K562 (cell line): ENCODE data around the gene TMEM14C. TPM values are rescaled to one million over a fixed set of nuclear protein-coding genes. Genes with fewer than 3 reads are reported as not detected.

Experiments
- CBFB ChIP-seq: sonication (generic); formaldehyde crosslinking; IDR thresholded peaks from 2 replicates; pipeline ENCODE4 v1.4.0; 2020; ENCODE audit warnings: mild to moderate bottlenecking, missing genetic modification reagents
- CREB1 ChIP-seq, 2 experiments: sonication (generic) in 1 of 2; formaldehyde crosslinking in 1 of 2; IDR thresholded peaks; 2 replicates each; pipeline versions ENCODE4 v1.6.1 to v1.8.0; 2012 to 2022; ENCODE audit warnings: inconsistent platforms in 1 of 2, mild to moderate bottlenecking in 1 of 2, missing genetic modification reagents in 1 of 2, moderate library complexity in 1 of 2
- CSDE1 ChIP-seq, 2 experiments: fragments of 450-650 bp; IDR thresholded peaks; 2 replicates each; pipeline ENCODE4 v1.6.1; 2016; ENCODE audit warnings: mild to moderate bottlenecking in 1 of 2
- FOXA1 ChIP-seq: fragments of 450-650 bp; IDR thresholded peaks from 2 replicates; pipeline ENCODE4 v1.6.1; 2016; ENCODE audit warnings: mild to moderate bottlenecking, borderline replicate concordance
- HMGN3 ChIP-seq: IDR thresholded peaks from 2 replicates; pipeline ENCODE4 v1.6.1; 2011; ENCODE audit warnings: borderline replicate concordance, low read depth, mild to moderate bottlenecking, mixed read lengths, low read length; ENCODE audit not compliant: insufficient read length; ENCODE audit errors: extremely low read depth
- KLF16 ChIP-seq: IDR thresholded peaks from 2 replicates; pipeline ENCODE4 v1.6.1; 2016; ENCODE audit warnings: antibody characterized with exemption
- MED1 ChIP-seq: sonication (generic); formaldehyde crosslinking; IDR thresholded peaks from 2 replicates; pipeline ENCODE4 v1.8.1; 2023; ENCODE audit warnings: missing genetic modification reagents, borderline replicate concordance
- SAFB ChIP-seq: fragments of 200-400 bp; formaldehyde crosslinking; IDR thresholded peaks from 2 replicates; pipeline ENCODE4 v1.6.1; 2017; ENCODE audit warnings: low read depth, low read length, borderline replicate concordance
- ZKSCAN3 ChIP-seq: fragments of 250-450 bp; sonication (Bioruptor Pico); IDR thresholded peaks from 2 replicates; pipeline ENCODE4 v1.4.0; 2020
- ZNF165 ChIP-seq: fragments of 250-450 bp; sonication (Bioruptor Pico); IDR thresholded peaks from 2 replicates; pipeline ENCODE4 v1.4.0; 2020; ENCODE audit warnings: borderline replicate concordance
- ZNF431 ChIP-seq: sonication (generic); formaldehyde crosslinking; IDR thresholded peaks from 2 replicates; pipeline ENCODE4 v1.8.0; 2022; ENCODE audit warnings: mild to moderate bottlenecking, missing genetic modification reagents
- ZNF79 ChIP-seq: fragments of 250-450 bp; sonication (Bioruptor Pico); IDR thresholded peaks from 2 replicates; pipeline ENCODE4 v1.4.0; 2020; ENCODE audit warnings: low read depth, mild to moderate bottlenecking, moderate library complexity
- polyA plus RNA-seq, 8 experiments: library from polyadenylated mRNA; depleted of rRNA in 4 of 8; stranded (reverse) in 5 of 8; unstranded in 3 of 8; fragments of >200 nt; fragmentation: Nextera tagmentation in 2 of 8; fragmentation: Illumina TruSeq in 1 of 8; extraction: Ambion mirVana in 2 of 8; extraction: Trizol in 1 of 8; gene quantifications; 2 replicates each; pipeline versions ENCODE4 v1.2.1 to v1.2.3, GENCODE V29; 2011 to 2014; ENCODE audit warnings: inconsistent platforms in 1 of 8, missing spikeins in 1 of 8
- total RNA-seq, 7 experiments: library from RNA; depleted of rRNA in 6 of 7; stranded (reverse); fragments of >200 nt in 6 of 7; fragmentation: Illumina TruSeq in 2 of 7; extraction: Trizol in 2 of 7; gene quantifications; 2 replicates each; pipeline versions ENCODE4 v1.2.1 to v1.2.3, GENCODE V29; 2011 to 2021; ENCODE audit warnings: low replicate concordance in 1 of 7
- TF ChIP-seq, protein P1 (sequence below): sonication (generic); formaldehyde crosslinking; IDR thresholded peaks from 2 replicates; pipeline ENCODE4 v1.8.0; 2023; ENCODE audit warnings: mild to moderate bottlenecking, missing genetic modification reagents
- TF ChIP-seq, protein P2 (sequence below), 2 experiments: IDR thresholded peaks in 1 of 2; conservative IDR thresholded peaks in 1 of 2; 2 replicates each; pipeline ENCODE4 v1.6.1; 2016; ENCODE audit warnings: low read depth in 2 of 2, mild to moderate bottlenecking in 1 of 2, missing compliant biosample characterization in 1 of 2, missing genetic modification characterization in 1 of 2, moderate library complexity in 1 of 2
- TF ChIP-seq, protein P3 (sequence below): conservative IDR thresholded peaks from 2 replicates; pipeline ENCODE4 v1.6.1; 2011; ENCODE audit warnings: low read depth, mild to moderate bottlenecking, low read length; ENCODE audit not compliant: control insufficient read depth
- TF ChIP-seq, protein P4 (sequence below): fragments of 250-450 bp; sonication (Bioruptor Pico); IDR thresholded peaks from 2 replicates; pipeline ENCODE4 v1.4.0; 2020; ENCODE audit warnings: mild to moderate bottlenecking, moderate library complexity
- TF ChIP-seq, protein P5 (sequence below): fragments of 450-650 bp; IDR thresholded peaks from 2 replicates; pipeline ENCODE4 v1.6.1; 2016; ENCODE audit warnings: low read depth, mild to moderate bottlenecking, moderate library complexity

Gene TMEM14C
- total and polyA plus RNA-seq, 9 of the 15 experiments (the other 6 are each of a cell fraction or from before 2014, with no cell fraction given) = 151 to 496 (median 263) TPM

DNA sequence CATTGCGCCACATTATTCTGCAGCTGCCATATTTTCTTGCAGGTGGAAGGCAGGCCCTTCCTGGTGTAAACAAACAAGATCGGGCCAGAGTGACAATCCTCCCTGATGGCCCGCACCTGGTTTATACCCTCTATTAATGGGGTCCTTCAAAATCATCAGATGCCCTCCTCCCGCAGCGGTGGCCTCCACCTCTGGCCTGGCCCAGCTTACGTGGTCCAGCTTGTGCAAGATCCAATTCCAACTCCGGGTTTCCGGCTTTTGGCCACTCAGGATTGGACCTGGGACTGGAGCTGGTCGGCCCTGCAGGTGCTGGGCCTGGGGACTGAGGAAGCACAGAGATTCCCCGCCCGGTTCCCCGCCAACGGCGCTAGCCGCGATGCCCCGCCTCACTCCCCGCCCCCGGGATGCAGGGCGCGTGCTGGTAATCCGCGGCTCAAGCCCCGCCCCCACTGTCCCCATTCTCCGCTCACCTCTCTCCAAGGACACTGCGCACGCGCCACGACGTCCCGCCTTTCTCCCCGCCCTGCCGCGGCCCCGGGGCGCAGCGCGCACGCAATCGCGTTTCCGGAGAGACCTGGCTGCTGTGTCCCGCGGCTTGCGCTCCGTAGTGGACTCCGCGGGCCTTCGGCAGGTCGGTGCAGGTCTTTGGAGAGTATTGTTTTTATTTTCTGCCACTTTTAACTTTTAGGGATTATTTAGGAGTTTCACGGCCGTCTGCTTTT, 24.5 kb downstream of the TMEM14C start, which contains the start of gene TMEM14B (continued):
- TF ChIP-seq SAFB = no peak
- TF ChIP-seq, protein P1, sequence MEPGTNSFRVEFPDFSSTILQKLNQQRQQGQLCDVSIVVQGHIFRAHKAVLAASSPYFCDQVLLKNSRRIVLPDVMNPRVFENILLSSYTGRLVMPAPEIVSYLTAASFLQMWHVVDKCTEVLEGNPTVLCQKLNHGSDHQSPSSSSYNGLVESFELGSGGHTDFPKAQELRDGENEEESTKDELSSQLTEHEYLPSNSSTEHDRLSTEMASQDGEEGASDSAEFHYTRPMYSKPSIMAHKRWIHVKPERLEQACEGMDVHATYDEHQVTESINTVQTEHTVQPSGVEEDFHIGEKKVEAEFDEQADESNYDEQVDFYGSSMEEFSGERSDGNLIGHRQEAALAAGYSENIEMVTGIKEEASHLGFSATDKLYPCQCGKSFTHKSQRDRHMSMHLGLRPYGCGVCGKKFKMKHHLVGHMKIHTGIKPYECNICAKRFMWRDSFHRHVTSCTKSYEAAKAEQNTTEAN = 0 out of 2 replicates have a peak, but pooled peaks have one; percentile 29
- TF ChIP-seq CBFB (CRISPR knock-in tag) = no peak
- TF ChIP-seq, protein P2, sequence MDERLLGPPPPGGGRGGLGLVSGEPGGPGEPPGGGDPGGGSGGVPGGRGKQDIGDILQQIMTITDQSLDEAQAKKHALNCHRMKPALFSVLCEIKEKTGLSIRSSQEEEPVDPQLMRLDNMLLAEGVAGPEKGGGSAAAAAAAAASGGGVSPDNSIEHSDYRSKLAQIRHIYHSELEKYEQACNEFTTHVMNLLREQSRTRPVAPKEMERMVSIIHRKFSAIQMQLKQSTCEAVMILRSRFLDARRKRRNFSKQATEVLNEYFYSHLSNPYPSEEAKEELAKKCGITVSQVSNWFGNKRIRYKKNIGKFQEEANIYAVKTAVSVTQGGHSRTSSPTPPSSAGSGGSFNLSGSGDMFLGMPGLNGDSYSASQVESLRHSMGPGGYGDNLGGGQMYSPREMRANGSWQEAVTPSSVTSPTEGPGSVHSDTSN (CRISPR knock-in tag; IDR thresholded peaks at IDR 0.05; ENCODE audit: low read depth) = no peak
- TF ChIP-seq, protein P2 (tag; conservative IDR thresholded peaks at IDR 0.05; ENCODE audit: low read depth) = no peak
- TF ChIP-seq ZNF79 (CRISPR knock-in tag) = no peak
- TF ChIP-seq CSDE1 (IDR thresholded peaks at IDR 0.05) = no peak
- TF ChIP-seq, protein P3, sequence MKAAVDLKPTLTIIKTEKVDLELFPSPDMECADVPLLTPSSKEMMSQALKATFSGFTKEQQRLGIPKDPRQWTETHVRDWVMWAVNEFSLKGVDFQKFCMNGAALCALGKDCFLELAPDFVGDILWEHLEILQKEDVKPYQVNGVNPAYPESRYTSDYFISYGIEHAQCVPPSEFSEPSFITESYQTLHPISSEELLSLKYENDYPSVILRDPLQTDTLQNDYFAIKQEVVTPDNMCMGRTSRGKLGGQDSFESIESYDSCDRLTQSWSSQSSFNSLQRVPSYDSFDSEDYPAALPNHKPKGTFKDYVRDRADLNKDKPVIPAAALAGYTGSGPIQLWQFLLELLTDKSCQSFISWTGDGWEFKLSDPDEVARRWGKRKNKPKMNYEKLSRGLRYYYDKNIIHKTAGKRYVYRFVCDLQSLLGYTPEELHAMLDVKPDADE = no peak; the same call in 1 of the 2 replicates
- no peak for TF ChIP-seq MED1 (CRISPR knock-in tag)
- TF ChIP-seq FOXA1 = no peak
- TF ChIP-seq, protein P4, sequence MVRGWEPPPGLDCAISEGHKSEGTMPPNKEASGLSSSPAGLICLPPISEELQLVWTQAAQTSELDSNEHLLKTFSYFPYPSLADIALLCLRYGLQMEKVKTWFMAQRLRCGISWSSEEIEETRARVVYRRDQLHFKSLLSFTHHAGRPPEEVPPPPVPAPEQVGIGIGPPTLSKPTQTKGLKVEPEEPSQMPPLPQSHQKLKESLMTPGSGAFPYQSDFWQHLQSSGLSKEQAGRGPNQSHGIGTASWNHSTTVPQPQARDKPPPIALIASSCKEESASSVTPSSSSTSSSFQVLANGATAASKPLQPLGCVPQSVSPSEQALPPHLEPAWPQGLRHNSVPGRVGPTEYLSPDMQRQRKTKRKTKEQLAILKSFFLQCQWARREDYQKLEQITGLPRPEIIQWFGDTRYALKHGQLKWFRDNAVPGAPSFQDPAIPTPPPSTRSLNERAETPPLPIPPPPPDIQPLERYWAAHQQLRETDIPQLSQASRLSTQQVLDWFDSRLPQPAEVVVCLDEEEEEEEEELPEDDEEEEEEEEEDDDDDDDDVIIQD (CRISPR knock-in tag) = no peak
- no peak for TF ChIP-seq ZNF165 (CRISPR knock-in tag)
- TF ChIP-seq, protein P5, sequence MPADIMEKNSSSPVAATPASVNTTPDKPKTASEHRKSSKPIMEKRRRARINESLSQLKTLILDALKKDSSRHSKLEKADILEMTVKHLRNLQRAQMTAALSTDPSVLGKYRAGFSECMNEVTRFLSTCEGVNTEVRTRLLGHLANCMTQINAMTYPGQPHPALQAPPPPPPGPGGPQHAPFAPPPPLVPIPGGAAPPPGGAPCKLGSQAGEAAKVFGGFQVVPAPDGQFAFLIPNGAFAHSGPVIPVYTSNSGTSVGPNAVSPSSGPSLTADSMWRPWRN = peak; percentile 80
- peak; percentile 96 for TF ChIP-seq HMGN3
- TF ChIP-seq CREB1 (IDR thresholded peaks at IDR 0.05) = peak; percentile 69
- TF ChIP-seq CREB1 (CRISPR knock-in tag; IDR thresholded peaks at IDR 0.05) = peak; percentile 72
- no peak for TF ChIP-seq ZKSCAN3 (CRISPR knock-in tag)
- no peak for TF ChIP-seq ZNF431 (CRISPR knock-in tag)
- no peak for TF ChIP-seq KLF16
